ENCODE measurements around the gene DLD. TPM values are rescaled to one million over a fixed set of nuclear protein-coding genes. Genes with fewer than 3 reads are reported as not detected.

The DLD gene
- total and polyA plus RNA-seq, 2 of the 8 experiments (the other 6 are each of a cell fraction or from before 2014, with no cell fraction given) = 63.7 to 88.5 TPM

DNA sequence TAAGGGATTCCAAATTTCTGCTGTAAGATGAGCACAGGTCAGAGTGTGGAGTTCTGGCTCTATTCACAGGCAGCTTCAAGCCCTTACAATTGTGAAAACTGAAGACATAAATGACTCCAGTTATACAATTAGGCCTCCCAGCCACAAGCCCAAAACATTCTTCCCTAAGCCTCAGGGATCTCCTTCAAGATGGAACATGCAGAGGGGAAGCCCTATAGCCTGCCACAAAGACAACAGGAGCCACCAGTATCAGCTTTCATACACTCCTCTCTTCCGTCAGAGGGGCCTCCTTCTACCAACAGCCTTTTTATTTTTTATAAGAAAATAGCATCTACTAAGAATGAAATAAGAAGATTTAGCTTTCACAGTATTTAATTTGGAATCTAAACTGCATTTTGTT is 46.5 kb downstream of the DLD start (continued):
- TF ChIP-seq, protein P1, sequence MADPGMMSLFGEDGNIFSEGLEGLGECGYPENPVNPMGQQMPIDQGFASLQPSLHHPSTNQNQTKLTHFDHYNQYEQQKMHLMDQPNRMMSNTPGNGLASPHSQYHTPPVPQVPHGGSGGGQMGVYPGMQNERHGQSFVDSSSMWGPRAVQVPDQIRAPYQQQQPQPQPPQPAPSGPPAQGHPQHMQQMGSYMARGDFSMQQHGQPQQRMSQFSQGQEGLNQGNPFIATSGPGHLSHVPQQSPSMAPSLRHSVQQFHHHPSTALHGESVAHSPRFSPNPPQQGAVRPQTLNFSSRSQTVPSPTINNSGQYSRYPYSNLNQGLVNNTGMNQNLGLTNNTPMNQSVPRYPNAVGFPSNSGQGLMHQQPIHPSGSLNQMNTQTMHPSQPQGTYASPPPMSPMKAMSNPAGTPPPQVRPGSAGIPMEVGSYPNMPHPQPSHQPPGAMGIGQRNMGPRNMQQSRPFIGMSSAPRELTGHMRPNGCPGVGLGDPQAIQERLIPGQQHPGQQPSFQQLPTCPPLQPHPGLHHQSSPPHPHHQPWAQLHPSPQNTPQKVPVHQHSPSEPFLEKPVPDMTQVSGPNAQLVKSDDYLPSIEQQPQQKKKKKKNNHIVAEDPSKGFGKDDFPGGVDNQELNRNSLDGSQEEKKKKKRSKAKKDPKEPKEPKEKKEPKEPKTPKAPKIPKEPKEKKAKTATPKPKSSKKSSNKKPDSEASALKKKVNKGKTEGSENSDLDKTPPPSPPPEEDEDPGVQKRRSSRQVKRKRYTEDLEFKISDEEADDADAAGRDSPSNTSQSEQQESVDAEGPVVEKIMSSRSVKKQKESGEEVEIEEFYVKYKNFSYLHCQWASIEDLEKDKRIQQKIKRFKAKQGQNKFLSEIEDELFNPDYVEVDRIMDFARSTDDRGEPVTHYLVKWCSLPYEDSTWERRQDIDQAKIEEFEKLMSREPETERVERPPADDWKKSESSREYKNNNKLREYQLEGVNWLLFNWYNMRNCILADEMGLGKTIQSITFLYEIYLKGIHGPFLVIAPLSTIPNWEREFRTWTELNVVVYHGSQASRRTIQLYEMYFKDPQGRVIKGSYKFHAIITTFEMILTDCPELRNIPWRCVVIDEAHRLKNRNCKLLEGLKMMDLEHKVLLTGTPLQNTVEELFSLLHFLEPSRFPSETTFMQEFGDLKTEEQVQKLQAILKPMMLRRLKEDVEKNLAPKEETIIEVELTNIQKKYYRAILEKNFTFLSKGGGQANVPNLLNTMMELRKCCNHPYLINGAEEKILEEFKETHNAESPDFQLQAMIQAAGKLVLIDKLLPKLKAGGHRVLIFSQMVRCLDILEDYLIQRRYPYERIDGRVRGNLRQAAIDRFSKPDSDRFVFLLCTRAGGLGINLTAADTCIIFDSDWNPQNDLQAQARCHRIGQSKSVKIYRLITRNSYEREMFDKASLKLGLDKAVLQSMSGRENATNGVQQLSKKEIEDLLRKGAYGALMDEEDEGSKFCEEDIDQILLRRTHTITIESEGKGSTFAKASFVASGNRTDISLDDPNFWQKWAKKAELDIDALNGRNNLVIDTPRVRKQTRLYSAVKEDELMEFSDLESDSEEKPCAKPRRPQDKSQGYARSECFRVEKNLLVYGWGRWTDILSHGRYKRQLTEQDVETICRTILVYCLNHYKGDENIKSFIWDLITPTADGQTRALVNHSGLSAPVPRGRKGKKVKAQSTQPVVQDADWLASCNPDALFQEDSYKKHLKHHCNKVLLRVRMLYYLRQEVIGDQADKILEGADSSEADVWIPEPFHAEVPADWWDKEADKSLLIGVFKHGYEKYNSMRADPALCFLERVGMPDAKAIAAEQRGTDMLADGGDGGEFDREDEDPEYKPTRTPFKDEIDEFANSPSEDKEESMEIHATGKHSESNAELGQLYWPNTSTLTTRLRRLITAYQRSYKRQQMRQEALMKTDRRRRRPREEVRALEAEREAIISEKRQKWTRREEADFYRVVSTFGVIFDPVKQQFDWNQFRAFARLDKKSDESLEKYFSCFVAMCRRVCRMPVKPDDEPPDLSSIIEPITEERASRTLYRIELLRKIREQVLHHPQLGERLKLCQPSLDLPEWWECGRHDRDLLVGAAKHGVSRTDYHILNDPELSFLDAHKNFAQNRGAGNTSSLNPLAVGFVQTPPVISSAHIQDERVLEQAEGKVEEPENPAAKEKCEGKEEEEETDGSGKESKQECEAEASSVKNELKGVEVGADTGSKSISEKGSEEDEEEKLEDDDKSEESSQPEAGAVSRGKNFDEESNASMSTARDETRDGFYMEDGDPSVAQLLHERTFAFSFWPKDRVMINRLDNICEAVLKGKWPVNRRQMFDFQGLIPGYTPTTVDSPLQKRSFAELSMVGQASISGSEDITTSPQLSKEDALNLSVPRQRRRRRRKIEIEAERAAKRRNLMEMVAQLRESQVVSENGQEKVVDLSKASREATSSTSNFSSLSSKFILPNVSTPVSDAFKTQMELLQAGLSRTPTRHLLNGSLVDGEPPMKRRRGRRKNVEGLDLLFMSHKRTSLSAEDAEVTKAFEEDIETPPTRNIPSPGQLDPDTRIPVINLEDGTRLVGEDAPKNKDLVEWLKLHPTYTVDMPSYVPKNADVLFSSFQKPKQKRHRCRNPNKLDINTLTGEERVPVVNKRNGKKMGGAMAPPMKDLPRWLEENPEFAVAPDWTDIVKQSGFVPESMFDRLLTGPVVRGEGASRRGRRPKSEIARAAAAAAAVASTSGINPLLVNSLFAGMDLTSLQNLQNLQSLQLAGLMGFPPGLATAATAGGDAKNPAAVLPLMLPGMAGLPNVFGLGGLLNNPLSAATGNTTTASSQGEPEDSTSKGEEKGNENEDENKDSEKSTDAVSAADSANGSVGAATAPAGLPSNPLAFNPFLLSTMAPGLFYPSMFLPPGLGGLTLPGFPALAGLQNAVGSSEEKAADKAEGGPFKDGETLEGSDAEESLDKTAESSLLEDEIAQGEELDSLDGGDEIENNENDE (IDR thresholded peaks at IDR 0.05; ENCODE audit: insufficient replicate concordance, low read length) = no peak
- TF ChIP-seq, protein P2, sequence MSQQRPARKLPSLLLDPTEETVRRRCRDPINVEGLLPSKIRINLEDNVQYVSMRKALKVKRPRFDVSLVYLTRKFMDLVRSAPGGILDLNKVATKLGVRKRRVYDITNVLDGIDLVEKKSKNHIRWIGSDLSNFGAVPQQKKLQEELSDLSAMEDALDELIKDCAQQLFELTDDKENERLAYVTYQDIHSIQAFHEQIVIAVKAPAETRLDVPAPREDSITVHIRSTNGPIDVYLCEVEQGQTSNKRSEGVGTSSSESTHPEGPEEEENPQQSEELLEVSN (IDR thresholded peaks at IDR 0.05) = no peak
- no peak for TF ChIP-seq SP2 (IDR thresholded peaks at IDR 0.05; ENCODE audit: low read length)
- TF ChIP-seq BRCA1 (IDR thresholded peaks at IDR 0.05; ENCODE audit: low read depth, low read length) = no peak
- TF ChIP-seq CHD1 (IDR thresholded peaks at IDR 0.05; ENCODE audit: low read depth, low read length) = no peak
- TF ChIP-seq YY1 (IDR thresholded peaks at IDR 0.05; ENCODE audit: low read depth, low read length) = no peak
- TF ChIP-seq ZNF274 (IDR thresholded peaks at IDR 0.05; ENCODE audit: borderline replicate concordance, extremely low read depth, low read length) = no peak
- no peak for TF ChIP-seq CBX5 (IDR thresholded peaks at IDR 0.05; ENCODE audit: low read depth, low read length)
- TF ChIP-seq GTF2F1 (IDR thresholded peaks at IDR 0.05; ENCODE audit: borderline replicate concordance, low read depth, low read length) = no peak
- TF ChIP-seq, protein P3, sequence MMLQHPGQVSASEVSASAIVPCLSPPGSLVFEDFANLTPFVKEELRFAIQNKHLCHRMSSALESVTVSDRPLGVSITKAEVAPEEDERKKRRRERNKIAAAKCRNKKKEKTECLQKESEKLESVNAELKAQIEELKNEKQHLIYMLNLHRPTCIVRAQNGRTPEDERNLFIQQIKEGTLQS (IDR thresholded peaks at IDR 0.05; ENCODE audit: insufficient read depth, low read depth, low read length) = no peak

Data from H1 (cell line).